ENCODE measurements around the gene RTF1.
A peak's percentile ranks its signal among the peaks of the same experiment; 100 is the strongest.

The RTF1 gene

GRCh38 chr15:41511899-41512369 lies 95.0 kb downstream of the RTF1 start:
- no peak overlapping the region for H3K4me3 ChIP-seq (ENCODE audit: low read depth, low read length, poor library complexity, severe bottlenecking)
- TF ChIP-seq CTCF (IDR thresholded peaks at IDR 0.05; ENCODE audit: low read length) (no peak), EZH2 (IDR thresholded peaks at IDR 0.05; ENCODE audit: borderline replicate concordance, low read length) (no peak)
- no peak overlapping the region for H3K4me2 ChIP-seq (ENCODE audit: low read length)
- no peaks in the 10 kb centered on the region for H3K79me2 ChIP-seq (ENCODE audit: insufficient read depth, low read length)
- H3K9me3 ChIP-seq (ENCODE audit: low read length): no peaks in the 10 kb centered on the region
- no peaks in the 10 kb centered on the region for H3F3A ChIP-seq (ENCODE audit: insufficient read depth, low read length)
- H4K20me1 ChIP-seq (ENCODE audit: insufficient read depth, low read length): no peaks in the 10 kb centered on the region
- no peaks in the 10 kb centered on the region for H3K9me2 ChIP-seq (ENCODE audit: low read depth, low read length)
- no peak overlapping the region for H3K27ac ChIP-seq (ENCODE audit: low read depth, low read length, poor library complexity, severe bottlenecking)
- no peak overlapping the region for H2AFZ ChIP-seq (ENCODE audit: low read length)
- no peak overlapping the region for H3K9ac ChIP-seq (ENCODE audit: low read length)
- H3K4me1 ChIP-seq (ENCODE audit: insufficient read depth, low read length, severe bottlenecking): peaks cover 16% of the 10 kb centered on the region
- no peaks in the 10 kb centered on the region; the same call in 1 of the 2 replicates for H3K36me3 ChIP-seq (ENCODE audit: insufficient read depth, low read length)
- H3K27me3 ChIP-seq (ENCODE audit: insufficient read depth, low read length): 0 out of 2 replicates have a peak, but pooled peaks cover 7% of the 10 kb centered on the region

- no peaks in the 10 kb centered on the region for H3K9me3 ChIP-seq (ENCODE audit: low read length)
- H3K36me3 ChIP-seq (ENCODE audit: insufficient read depth, low read length): no peaks in the 10 kb centered on the region; the same call in 1 of the 2 replicates
- no peaks in the 10 kb centered on the region for H3K79me2 ChIP-seq (ENCODE audit: insufficient read depth, low read length)
- no peaks in the 10 kb centered on the region for H3F3A ChIP-seq (ENCODE audit: insufficient read depth, low read length)
- H3K9me2 ChIP-seq (ENCODE audit: low read depth, low read length): no peaks in the 10 kb centered on the region
- no peak overlapping the region for H3K9ac ChIP-seq (ENCODE audit: low read length)
- H3K4me2 ChIP-seq (ENCODE audit: low read length): peak overlapping the region; percentile 58
- TF ChIP-seq EZH2 (IDR thresholded peaks at IDR 0.05; ENCODE audit: borderline replicate concordance, low read length) (no peak), CTCF (IDR thresholded peaks at IDR 0.05; ENCODE audit: low read length) (no peak)
- peak overlapping the region; percentile 37 for H3K4me3 ChIP-seq (ENCODE audit: low read depth, low read length, poor library complexity, severe bottlenecking)
- no peak overlapping the region for H3K27ac ChIP-seq (ENCODE audit: low read depth, low read length, poor library complexity, severe bottlenecking)
- H2AFZ ChIP-seq (ENCODE audit: low read length): no peak overlapping the region
- no peaks in the 10 kb centered on the region for H4K20me1 ChIP-seq (ENCODE audit: insufficient read depth, low read length)
- H3K4me1 ChIP-seq (ENCODE audit: insufficient read depth, low read length, severe bottlenecking): peaks cover 16% of the 10 kb centered on the region
- 0 out of 2 replicates have a peak, but pooled peaks cover 7% of the 10 kb centered on the region for H3K27me3 ChIP-seq (ENCODE audit: insufficient read depth, low read length)
Observed at GRCh38 chr15:41512512-41512939, 95.6 kb downstream of the RTF1 start.

- TF ChIP-seq CTCF (IDR thresholded peaks at IDR 0.05; ENCODE audit: low read length) (no peak), EZH2 (IDR thresholded peaks at IDR 0.05; ENCODE audit: borderline replicate concordance, low read length) (no peak)
Observed at GRCh38 chr15:41512940-41513505, 96.1 kb downstream of the RTF1 start.

More at GRCh38 chr15:41512940-41513505, 96.1 kb downstream of the RTF1 start:
- Histone ChIP-seq H3K27ac (ENCODE audit: low read depth, low read length, poor library complexity, severe bottlenecking) (no peak overlapping the region), H3K9ac (ENCODE audit: low read length) (no peak overlapping the region; the same call in 1 of the 2 replicates), H3K4me3 (ENCODE audit: low read depth, low read length, poor library complexity, severe bottlenecking) (peak overlapping the region; percentile 37), H3K27me3 (ENCODE audit: insufficient read depth, low read length) (0 out of 2 replicates have a peak, but pooled peaks cover 7% of the 10 kb centered on the region), H3K9me2 (ENCODE audit: low read depth, low read length) (no peaks in the 10 kb centered on the region), H3K4me2 (ENCODE audit: low read length) (peak overlapping the region; percentile 58), H3F3A (ENCODE audit: insufficient read depth, low read length) (no peaks in the 10 kb centered on the region), H3K36me3 (ENCODE audit: insufficient read depth, low read length) (no peaks in the 10 kb centered on the region; the same call in 1 of the 2 replicates), H2AFZ (ENCODE audit: low read length) (no peak overlapping the region), H3K9me3 (ENCODE audit: low read length) (no peaks in the 10 kb centered on the region), H4K20me1 (ENCODE audit: insufficient read depth, low read length) (no peaks in the 10 kb centered on the region), H3K4me1 (ENCODE audit: insufficient read depth, low read length, severe bottlenecking) (peaks cover 21% of the 10 kb centered on the region), H3K79me2 (ENCODE audit: insufficient read depth, low read length) (no peaks in the 10 kb centered on the region)

Data from OCI-LY1 (cell line).